Body of pancreas (tissue), 4 donors: Measurements from ENCODE around the gene PRG2. TPM values are rescaled to one million over a fixed set of nuclear protein-coding genes. Genes with fewer than 3 reads are reported as not detected.
A peak's percentile ranks its signal among the peaks of the same experiment; 100 is the strongest.
"Not testable (repeated sequence)": the region's sequence is repeated elsewhere in the genome, so short reads cannot be mapped to it uniquely, and the experiment has no call there.

Experiments
- ATAC-seq: fragments of 150-250 bp; one replicate; pipeline ENCODE4 v1.9.1; 2016
- DNase-seq, 4 donors: peaks; one replicate each; pipeline ENCODE4 v3.0.0-alpha.2; 2019
- H3K27ac ChIP-seq, 4 donors: fragments of 200-600 bp; sonication (generic); 1 replicate in 3 of 4; 2 replicates in 1 of 4; pipeline versions ENCODE4 v1.5.1 to v1.6.1; 2016 to 2019; ENCODE audit warnings: mild to moderate bottlenecking in 1 of 4, mixed read lengths in 1 of 4, moderate library complexity in 1 of 4
- H3K27me3 ChIP-seq, 2 donors: fragments of 200-600 bp; sonication (generic); one replicate each; pipeline ENCODE4 v1.6.0; 2016; ENCODE audit warnings: mild to moderate bottlenecking in 1 of 2
- H3K36me3 ChIP-seq, 2 donors: fragments of 200-600 bp; sonication (generic); replicated peaks in 1 of 2; 2 replicates each; pipeline ENCODE4 v1.5.1; 2016; ENCODE audit warnings: low read depth in 2 of 2; ENCODE audit not compliant: insufficient read depth in 1 of 2
- H3K4me1 ChIP-seq: fragments of 200-600 bp; sonication (generic); one replicate; pipeline ENCODE4 v1.6.0; 2016
- H3K4me3 ChIP-seq, 2 donors: fragments of 200-600 bp; sonication (generic); 1 replicate in 1 of 2; 2 replicates in 1 of 2; pipeline ENCODE4 v1.5.1; 2016 to 2019
- H3K9me3 ChIP-seq, 3 donors: fragments of 200-600 bp; sonication (generic); 1 replicate in 2 of 3; 2 replicates in 1 of 3; pipeline ENCODE4 v1.5.1; 2016
- CTCF ChIP-seq, 7 experiments: fragments of 450-650 bp in 4 of 7; fragments of 200-600 bp in 3 of 7; sonication (generic) in 3 of 7; IDR thresholded peaks; one replicate each; pipeline ENCODE4 v1.5.1; 2016 to 2019; ENCODE audit warnings: antibody characterized with exemption in 7 of 7
- POLR2A ChIP-seq, 3 donors: fragments of 450-650 bp; IDR thresholded peaks; one replicate each; pipeline ENCODE4 v1.6.1; 2016; ENCODE audit warnings: antibody characterized with exemption in 3 of 3, mild to moderate bottlenecking in 2 of 3
- WGBS, 2 donors: methylation state at CpG; one replicate each; pipeline ENCODE4 v1.1.5; 2017; 5-methylcytosine and 5-hydroxymethylcytosine counted together
- intact Hi-C: fragments of 100-400 bp; cut with DNase I; formaldehyde crosslinking; loops from one replicate; pipeline ENCODE4 v1.15.1; 2023
- total RNA-seq, 2 donors: library from RNA; depleted of rRNA; stranded (reverse); fragments of >200 nt; gene quantifications; one replicate each; pipeline ENCODE4 v1.1.0, GENCODE V29; 2016

Gene PRG2
- total RNA-seq, 2 donors from 2014 or later, result not detected

DNA sequence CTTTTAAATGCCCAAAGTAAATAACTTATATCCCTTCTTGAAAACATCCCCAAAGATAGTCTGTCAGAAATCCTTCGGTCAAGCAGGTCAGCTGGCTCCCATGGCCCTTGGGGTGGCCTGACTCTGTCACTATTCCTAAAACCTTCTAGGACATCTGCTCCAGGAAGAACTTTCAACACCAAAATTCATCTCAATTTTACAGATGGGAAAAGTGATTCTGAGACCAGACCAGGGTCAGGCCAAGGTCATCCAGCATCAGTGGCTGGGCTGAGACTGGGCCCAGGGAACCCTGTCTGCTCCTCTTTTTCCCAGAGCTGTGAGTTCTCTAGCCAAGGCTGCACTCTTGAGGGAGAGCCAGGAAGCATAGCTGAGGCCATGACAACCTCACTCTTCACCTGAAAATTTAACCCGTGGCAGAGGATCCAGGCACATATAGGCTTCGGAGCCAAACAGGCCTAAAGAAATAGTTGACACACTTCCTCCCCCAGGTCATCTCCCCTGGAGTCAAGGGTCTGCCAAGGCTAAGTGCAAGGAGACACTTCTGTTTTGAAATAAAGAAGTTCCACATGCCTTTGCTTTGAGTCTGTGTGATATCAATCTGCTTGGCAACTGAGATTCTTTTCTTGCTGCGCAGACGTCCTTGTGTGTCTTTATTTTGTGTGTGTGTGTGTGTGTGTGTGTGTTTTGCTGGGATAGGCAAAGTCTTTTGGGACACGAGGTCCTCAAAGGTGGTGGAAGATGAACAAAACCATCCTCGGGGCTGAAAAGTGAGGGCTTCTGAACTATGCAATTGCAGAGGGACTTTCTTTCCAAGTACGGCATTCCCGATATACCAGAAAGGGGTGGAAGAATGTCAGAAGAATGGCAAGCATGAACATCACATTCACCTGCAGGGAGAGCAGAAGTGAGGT is 16.8 kb upstream of the PRG2 start:
- TF ChIP-seq CTCF (IDR thresholded peaks at IDR 0.05), result no peak
- WGBS, 2 donors, result 72 to 78% methylated on average over 9 of the region's 9 CpGs
- no peak for ATAC-seq
- no peaks in the 10 kb centered on the region for H3K4me1 ChIP-seq
- H3K36me3 ChIP-seq, result peaks cover 0 to 3% of the 10 kb centered on the region in 2 donors
- no peak for DNase-seq
- no peak overlapping the region for H3K4me3 ChIP-seq
- H3K27me3 ChIP-seq, result no peaks in the 10 kb centered on the region
- H3K27ac ChIP-seq, result peak overlapping the region in 2 of 4 donors; percentile 2 to 24
- no peaks in the 10 kb centered on the region for H3K9me3 ChIP-seq
- intact Hi-C loops, result no loop called here

- peak overlapping the region in 1 of 4 donors; percentile 24 for H3K27ac ChIP-seq
- 54 to 81% methylated on average over 4 of the region's 4 CpGs for WGBS, 2 donors
- H3K9me3 ChIP-seq, result no peaks in the 10 kb centered on the region
Observed at GRCh38 chr11:57406337-57406904, 16.0 kb upstream of the PRG2 start.

GRCh38 chr11:57405271-57405860 is 14.9 kb upstream of the PRG2 start:
- intact Hi-C loops, result no loop called here
- H3K27ac ChIP-seq, result no peak overlapping the region
- no peak for TF ChIP-seq POLR2A (IDR thresholded peaks at IDR 0.05)
- no peak for TF ChIP-seq CTCF (IDR thresholded peaks at IDR 0.05)
- DNase-seq, result no peak
- H3K9me3 ChIP-seq, result no peaks in the 10 kb centered on the region
- H3K36me3 ChIP-seq, result peaks cover 0 to 3% of the 10 kb centered on the region in 2 donors
- no peaks in the 10 kb centered on the region for H3K4me1 ChIP-seq
- no peak for ATAC-seq
- no peak overlapping the region for H3K4me3 ChIP-seq
- no peaks in the 10 kb centered on the region for H3K27me3 ChIP-seq
- 82 to 87% methylated on average over 4 of the region's 4 CpGs for whole genome bisulfite sequencing, 2 donors

More at GRCh38 chr11:57406337-57406904, 16.0 kb upstream of the PRG2 start:
- ATAC-seq, result peak; percentile 28
- intact Hi-C loops, result no loop called here
- Histone ChIP-seq H3K4me3 (no peak overlapping the region), H3K36me3 (peaks cover 0 to 3% of the 10 kb centered on the region in 2 donors), H3K4me1 (no peaks in the 10 kb centered on the region), H3K27me3 (no peaks in the 10 kb centered on the region)
- peak in 2 of 4 donors; percentile 10 to 21 for DNase-seq
- TF ChIP-seq POLR2A (IDR thresholded peaks at IDR 0.05) (no peak), CTCF (IDR thresholded peaks at IDR 0.05) (no peak)

DNA sequence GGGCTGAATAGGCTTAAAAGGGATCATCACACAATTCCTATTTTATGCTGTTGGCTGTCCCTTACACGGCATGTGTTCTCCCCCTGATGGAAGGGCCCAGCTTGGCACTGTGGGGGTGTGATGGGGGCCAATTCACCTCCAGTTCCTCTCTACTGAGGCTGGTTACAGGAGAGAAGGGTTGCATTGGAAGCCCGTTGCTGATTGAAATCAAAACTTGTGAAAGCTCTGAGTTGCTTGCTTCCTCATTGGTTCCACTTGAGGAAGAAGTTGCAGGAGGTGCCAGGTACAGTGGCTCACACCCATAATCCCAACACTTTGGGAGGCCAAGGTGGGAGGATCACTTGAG is 13.3 kb upstream of the PRG2 start:
- 72 to 89% methylated on average over 2 of the region's 2 CpGs for WGBS, 2 donors
- TF ChIP-seq POLR2A (IDR thresholded peaks at IDR 0.05) (no peak), CTCF (IDR thresholded peaks at IDR 0.05) (no peak)
- H3K27me3 ChIP-seq, result no peaks in the 10 kb centered on the region
- no peaks in the 10 kb centered on the region for H3K36me3 ChIP-seq
- H3K4me1 ChIP-seq, result no peaks in the 10 kb centered on the region
- intact Hi-C loops, result no loop called here
- H3K9me3 ChIP-seq, result no peaks in the 10 kb centered on the region
- H3K27ac ChIP-seq, result no peak overlapping the region
- H3K4me3 ChIP-seq, result no peak overlapping the region
- ATAC-seq (no peak), DNase-seq (no peak)

- H3K4me1 ChIP-seq, H3K9me3 ChIP-seq, DNase-seq, H3K4me3 ChIP-seq, H3K27me3 ChIP-seq, H3K27ac ChIP-seq, ATAC-seq, H3K36me3 ChIP-seq, intact Hi-C loops: not testable (repeated sequence)
- 83 to 85% methylated on average over 6 of the region's 6 CpGs for WGBS, 2 donors
Observed at GRCh38 chr11:57403003-57403801, 12.8 kb upstream of the PRG2 start.
